Esophagus muscularis mucosa (tissue), 3 donors: ENCODE results near the gene ADGRB2.

Experiments
- CTCF ChIP-seq, 3 experiments: fragments of 200-600 bp in 2 of 3; fragments of 450-650 bp in 1 of 3; sonication (generic) in 2 of 3; IDR thresholded peaks; one replicate each; pipeline ENCODE4 v1.5.1; 2017 to 2019; ENCODE audit warnings: antibody characterized with exemption in 3 of 3, mild to moderate bottlenecking in 2 of 3, moderate library complexity in 1 of 3
- POLR2A ChIP-seq: fragments of 450-650 bp; IDR thresholded peaks from one replicate; pipeline ENCODE4 v1.6.1; 2017; ENCODE audit warnings: antibody characterized with exemption, moderate library complexity, mild to moderate bottlenecking, low read depth

DNA sequence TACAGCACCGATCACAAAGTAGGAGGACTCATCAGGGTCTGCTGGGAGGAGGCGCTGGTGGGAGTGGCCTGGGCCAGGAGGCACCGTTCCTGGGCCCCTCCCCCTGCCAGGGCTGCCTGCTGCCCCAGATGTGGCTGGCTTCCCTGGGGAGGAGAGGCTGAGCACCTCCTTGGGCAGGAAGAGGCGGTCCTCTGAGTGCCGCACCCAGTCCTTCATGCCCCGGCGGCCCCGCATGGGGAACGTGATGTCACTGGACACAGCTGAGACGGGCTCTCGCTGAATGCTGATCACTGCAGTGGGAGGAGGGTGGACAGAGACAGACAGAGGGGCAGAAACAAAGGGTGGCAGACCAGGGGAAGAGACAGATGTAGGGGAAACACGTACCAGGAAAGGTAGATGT is 24.8 kb downstream of the ADGRB2 start:
- TF ChIP-seq CTCF (IDR thresholded peaks at IDR 0.05): no peak
- no peak for TF ChIP-seq POLR2A
